NCI-H524 treated with DMSO at 0.1 percent for 48 hours (cell line): ENCODE measurements around the gene POLR2E.
"Not testable (repeated sequence)": the region's sequence is repeated elsewhere in the genome, so short reads cannot be mapped to it uniquely, and the experiment has no call there.

ENCODE experiments used
- DNase-seq: peaks from one replicate; lab custom pipeline; 2025; lab: John Stamatoyannopoulos, UW

POLR2E gene

GRCh38 chr19:1125601-1126467 is 30.7 kb upstream of the POLR2E start:
- DNase-seq: no peak

- DNase-seq: no peak
Observed at GRCh38 chr19:1123885-1124677, 28.9 kb upstream of the POLR2E start.

- DNase-seq: no peak
Observed at GRCh38 chr19:1123381-1123780, 28.2 kb upstream of the POLR2E start.

GRCh38 chr19:1122972-1123363 is 27.8 kb upstream of the POLR2E start:
- DNase-seq: no peak

- DNase-seq: no peak
Observed at GRCh38 chr19:1122021-1122971, 27.1 kb upstream of the POLR2E start.

- DNase-seq: no peak
Observed at GRCh38 chr19:1121395-1121794, 26.2 kb upstream of the POLR2E start.

DNA sequence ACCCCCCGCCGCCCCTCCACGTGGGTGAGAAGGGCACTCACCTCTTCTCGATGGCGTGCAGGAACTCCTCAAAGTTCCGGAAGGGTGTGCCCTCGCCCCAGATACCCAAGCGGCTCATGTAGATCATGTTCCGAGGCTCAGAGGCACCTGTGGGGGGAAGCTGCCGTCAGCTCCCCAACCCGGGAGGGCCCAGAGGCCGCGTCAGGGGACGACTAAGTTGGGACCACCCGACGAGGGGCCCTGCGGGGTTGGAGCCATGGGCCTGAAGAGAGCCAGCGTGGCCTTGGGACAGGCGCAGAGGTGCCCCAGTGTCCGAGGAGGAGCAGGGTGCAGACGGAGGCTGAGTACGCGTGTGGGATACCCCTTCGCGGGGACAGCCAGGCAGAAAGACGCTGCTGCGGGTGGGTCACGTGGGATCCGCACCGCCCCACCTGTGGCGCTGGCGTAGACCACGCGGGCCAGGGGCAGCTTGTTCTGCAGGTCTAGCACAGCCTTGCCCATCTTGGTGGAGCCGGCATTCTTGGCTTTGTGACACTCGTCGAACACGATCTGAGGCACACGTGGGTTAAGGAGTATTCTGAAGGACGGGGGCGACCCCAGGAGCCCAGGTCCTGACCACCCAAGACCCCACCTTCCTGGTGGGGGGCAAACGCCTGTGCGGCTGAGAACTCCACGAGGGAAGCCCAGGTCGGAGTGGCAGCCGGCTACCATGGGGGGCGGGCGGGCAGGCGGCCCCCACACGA is 24.5 kb upstream of the POLR2E start:
- DNase-seq: no peak

DNA sequence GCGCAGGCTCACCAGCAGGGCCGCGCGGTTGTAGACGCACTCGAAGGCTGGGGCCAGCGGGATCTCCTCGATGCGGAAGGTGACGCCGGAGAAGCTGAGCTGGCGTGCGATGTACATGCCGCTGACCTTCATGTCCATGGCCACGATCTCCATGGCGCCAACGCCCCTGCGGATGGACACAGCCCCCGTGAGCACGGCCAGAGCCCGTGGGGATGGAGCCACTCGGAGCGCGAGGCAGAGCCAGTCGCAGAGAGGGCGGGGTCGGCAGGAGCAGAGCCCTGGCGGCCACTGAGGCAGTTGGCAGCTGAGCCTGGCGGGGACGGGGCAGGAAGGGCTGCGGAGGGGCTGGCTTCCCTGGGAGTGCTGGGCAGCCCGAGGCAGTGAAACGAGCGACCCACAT is 23.8 kb upstream of the POLR2E start:
- no peak for DNase-seq

GRCh38 chr19:1117654-1118053 is 22.5 kb upstream of the POLR2E start:
- no peak for DNase-seq

DNA sequence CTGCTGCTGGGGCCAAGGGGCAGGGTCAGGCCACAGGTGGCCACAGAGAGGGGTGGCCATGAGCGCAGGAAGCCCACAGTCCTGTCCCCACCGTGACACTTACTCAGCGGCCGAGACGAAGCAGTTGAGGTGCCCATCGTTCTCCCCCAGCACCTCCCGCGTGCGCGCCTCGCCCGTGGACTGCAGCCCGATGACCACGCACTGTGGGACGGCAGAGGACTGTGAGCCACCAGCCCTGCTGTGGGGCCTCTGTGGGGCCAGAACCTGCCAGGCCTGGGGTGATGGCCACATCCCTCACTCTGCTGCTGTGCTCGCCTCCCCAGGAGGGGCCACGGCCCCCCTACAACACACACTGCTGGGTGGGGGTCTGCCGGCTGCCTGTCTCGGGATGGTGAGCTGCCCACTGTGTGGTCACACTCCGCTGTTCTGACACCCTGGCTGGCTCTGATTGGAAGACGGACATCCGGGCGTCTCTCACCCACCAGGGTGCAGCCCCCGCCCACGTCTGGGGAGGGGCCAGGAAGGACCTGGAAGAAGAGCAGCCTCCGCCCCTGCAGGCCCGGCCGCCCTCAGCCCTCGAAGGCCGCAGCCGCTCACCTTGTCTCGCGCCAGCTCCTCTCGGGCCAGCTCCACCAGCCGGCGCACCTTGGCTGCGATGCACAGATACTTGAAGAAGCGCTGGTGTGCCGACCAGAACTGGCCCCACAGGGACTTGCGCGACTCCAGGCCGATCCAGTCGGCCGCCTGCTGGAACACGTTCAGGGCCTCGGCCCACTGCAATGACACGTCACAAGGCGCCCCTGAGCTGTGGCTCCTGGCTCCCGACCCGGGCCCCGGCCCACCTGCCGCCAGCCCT is 21.8 kb upstream of the POLR2E start:
- no peak for DNase-seq

DNA sequence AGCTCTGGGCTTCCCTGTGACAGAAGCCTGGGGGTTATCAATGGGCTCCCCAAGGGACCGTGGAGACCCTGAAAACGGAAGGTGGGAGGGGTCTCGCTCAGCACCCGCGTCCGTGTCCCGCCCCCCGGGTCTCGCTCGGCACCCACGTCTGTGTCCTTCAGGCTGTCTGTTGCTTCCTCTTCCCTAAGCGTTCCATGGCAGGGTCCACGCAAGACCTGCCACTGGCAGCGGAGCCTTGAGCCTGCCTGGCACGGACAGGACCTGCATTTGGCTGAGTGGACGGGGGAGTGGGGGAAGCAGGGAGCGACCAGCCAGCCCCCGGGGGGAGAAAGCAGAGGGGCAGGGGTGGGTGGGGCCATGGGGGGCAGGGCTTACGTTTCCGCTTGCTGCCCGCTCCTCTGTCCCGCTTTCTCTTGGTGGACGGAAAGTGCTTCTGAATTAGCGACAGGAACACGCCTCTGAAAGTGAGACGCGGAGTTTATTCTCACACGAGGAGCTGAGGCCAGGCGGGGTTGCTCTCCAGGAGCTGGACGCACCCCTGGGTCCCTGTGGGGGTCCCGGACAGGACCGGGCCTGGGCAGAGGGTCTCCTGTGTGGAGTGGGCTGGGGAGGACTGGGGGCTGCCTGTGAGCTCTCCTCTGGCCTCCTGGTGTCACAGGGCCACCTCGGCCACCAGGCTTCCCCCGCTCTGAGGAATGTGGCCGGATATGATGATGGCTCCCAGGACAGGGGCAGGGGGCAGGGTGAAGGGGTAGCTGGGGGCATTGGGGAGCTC is 20.7 kb upstream of the POLR2E start:
- DNase-seq: no peak

- not testable (repeated sequence) for DNase-seq
Observed at GRCh38 chr19:1114728-1115127, 19.6 kb upstream of the POLR2E start.

GRCh38 chr19:1113986-1114483 is 18.9 kb upstream of the POLR2E start:
- DNase-seq: no peak

- peak; percentile 61 for DNase-seq
Observed at GRCh38 chr19:1113030-1113985, 18.1 kb upstream of the POLR2E start.

DNA sequence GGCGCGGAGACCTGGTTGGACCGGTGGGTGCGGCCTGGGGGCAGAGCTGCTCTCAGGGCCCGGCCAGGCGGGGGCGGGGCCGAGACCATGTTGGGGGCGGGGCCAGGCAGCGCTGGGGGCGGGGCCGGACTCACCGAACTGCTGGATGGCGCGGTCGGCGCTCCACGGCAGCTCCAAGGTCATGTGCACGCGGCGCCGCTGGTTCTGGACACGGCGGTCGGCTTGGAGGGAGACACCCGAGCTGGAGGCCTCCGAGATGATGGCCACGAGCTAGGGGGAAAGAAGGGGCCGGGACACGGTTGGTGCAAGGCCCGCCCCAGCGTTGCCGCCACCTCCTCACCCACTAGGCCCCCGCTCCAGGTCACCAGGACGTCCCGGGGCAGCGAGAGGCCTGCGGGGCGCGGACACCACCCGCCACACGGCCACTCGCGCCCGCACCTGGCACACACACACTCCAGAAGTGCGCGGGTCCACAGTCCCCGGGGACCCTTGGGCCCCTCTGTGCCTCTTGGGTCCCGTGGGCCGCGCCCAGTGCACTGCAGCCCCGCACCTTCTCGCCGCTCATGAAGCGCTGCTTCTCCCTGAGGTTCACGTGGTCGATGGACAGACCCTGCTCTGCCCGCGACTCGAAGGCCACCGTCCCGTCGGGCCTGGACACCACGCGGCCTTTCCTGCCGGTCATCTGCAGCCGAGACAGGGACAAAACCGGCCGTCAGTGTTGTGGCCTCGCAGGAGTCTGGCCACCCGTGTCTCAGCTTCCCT is 17.3 kb upstream of the POLR2E start:
- no peak for DNase-seq

GRCh38 chr19:1111641-1112267 is 16.6 kb upstream of the POLR2E start:
- DNase-seq: no peak
